ENCODE results near the gene CAST. TPM values are rescaled to one million over a fixed set of nuclear protein-coding genes. Genes with fewer than 3 reads are reported as not detected.

The CAST gene
- total RNA-seq, 1 experiment from 2014 or later = 52.3 TPM

DNA sequence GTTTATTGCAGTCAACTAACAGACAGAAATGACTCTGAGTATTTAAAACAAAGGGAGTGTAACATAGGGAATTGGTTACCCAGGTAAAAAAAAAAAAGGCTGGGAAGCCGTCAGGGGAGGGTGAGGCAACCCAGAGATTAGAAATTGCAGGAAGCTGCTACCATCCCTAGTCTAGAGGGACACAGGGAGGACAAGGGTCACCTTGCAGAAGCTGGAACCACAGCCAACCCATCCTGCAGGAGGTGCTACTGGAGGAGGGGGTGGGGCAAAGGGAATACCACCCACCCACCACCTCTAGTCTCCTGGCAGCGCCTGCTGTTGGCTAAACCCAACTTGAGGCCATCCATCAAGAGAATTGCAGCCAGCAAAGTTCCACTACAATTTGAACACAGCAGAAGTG lies 6.5 kb downstream of the CAST start:
- H3K27ac ChIP-seq (ENCODE audit: insufficient read length, low read depth, low read length) = no peak overlapping the region
- DNase-seq = peak; percentile 74
- no peaks in the 10 kb centered on the region for H4K20me1 ChIP-seq (ENCODE audit: control insufficient read depth, insufficient read depth, insufficient read length)
- H3K36me3 Mint-ChIP-seq (ENCODE audit: insufficient read depth in 1 of 3, low read depth in 3 of 3) = no peaks in the 10 kb centered on the region
- H4K91ac ChIP-seq (ENCODE audit: insufficient read length, low read depth, low read length) = no peak overlapping the region
- no peaks in the 10 kb centered on the region for H3K9me3 Mint-ChIP-seq
- TF ChIP-seq CTCF (conservative IDR thresholded peaks at IDR 0.05) = no peak
- H2BK5ac ChIP-seq (ENCODE audit: insufficient read length, low read length) = no peak overlapping the region
- no peak overlapping the region for H3K4me3 Mint-ChIP-seq
- H3K27me3 Mint-ChIP-seq (ENCODE audit: low read depth) = peaks cover 12% of the 10 kb centered on the region
- no peak overlapping the region for H2BK12ac ChIP-seq (ENCODE audit: insufficient read length, low read depth, low read length)
- no peak overlapping the region for H3K56ac ChIP-seq (ENCODE audit: insufficient read length, low read depth, low read length)
- no peak overlapping the region for H2AFZ ChIP-seq (ENCODE audit: low read length)
- peaks cover under 1% of the 10 kb centered on the region; the same call in 1 of the 2 replicates for H3K27me3 ChIP-seq (ENCODE audit: insufficient read depth, low read length)
- no peak overlapping the region for H2BK15ac ChIP-seq (ENCODE audit: low read depth, low read length)
- H3K9me3 ChIP-seq (ENCODE audit: control insufficient read depth, low read depth, low read length) = no peaks in the 10 kb centered on the region
- no peak overlapping the region for H3K27ac Mint-ChIP-seq
- H3K4ac ChIP-seq (ENCODE audit: low read depth, low read length) = no peak overlapping the region
- no peak overlapping the region for H4K8ac ChIP-seq (replicated peaks; ENCODE audit: insufficient read length, low read depth, low read length)
- no peaks in the 10 kb centered on the region for H3K79me2 ChIP-seq (ENCODE audit: insufficient read depth, low read length)
- no CpG with 5 or more reads among the region's 2 CpGs for WGBS (ENCODE audit: extremely low coverage, insufficient read length, low lambda C conversion rate)
- H4K5ac ChIP-seq (ENCODE audit: insufficient read length, low read depth, low read length) = no peak overlapping the region
- no peaks in the 10 kb centered on the region; the same call in 1 of the 2 replicates for H3K4me1 ChIP-seq (ENCODE audit: insufficient read depth, low read length)
- no peak overlapping the region for H3K18ac ChIP-seq (ENCODE audit: insufficient read length, low read depth, low read length)
- no peaks in the 10 kb centered on the region for H3K79me1 ChIP-seq (ENCODE audit: insufficient read depth, low read depth, low read length, poor library complexity, severe bottlenecking)
- no peak overlapping the region for H2AK5ac ChIP-seq (ENCODE audit: insufficient read length, low read length)
- H3K9ac ChIP-seq (ENCODE audit: extremely low read depth, insufficient read length, low read length) = no peak overlapping the region
- no peak overlapping the region for H3K23ac ChIP-seq (ENCODE audit: insufficient read length, low read depth, low read length)
- H2BK120ac ChIP-seq (ENCODE audit: low read depth, low read length, poor library complexity, severe bottlenecking) = no peak overlapping the region
- H3T11ph ChIP-seq (ENCODE audit: low read length) = no peak overlapping the region
- H3K23me2 ChIP-seq (ENCODE audit: insufficient read length, low read depth, low read length, poor library complexity, severe bottlenecking) = no peaks in the 10 kb centered on the region
- H3K4me2 ChIP-seq (ENCODE audit: insufficient read depth, insufficient read length, low read length) = no peak overlapping the region
- peaks cover 6 to 7% of the 10 kb centered on the region in 2 experiments; a peak in 3 of 4 replicates for H3K4me1 Mint-ChIP-seq
- no peak overlapping the region for H2BK20ac ChIP-seq (ENCODE audit: low read depth, low read length, poor library complexity, severe bottlenecking)
- H3K14ac ChIP-seq (ENCODE audit: insufficient read depth, low read length) = no peak overlapping the region

Data from H9 (cell line).